Measurements from ENCODE around the gene SDC3. TPM values are rescaled to one million over a fixed set of nuclear protein-coding genes. Genes with fewer than 3 reads are reported as not detected.

Gene SDC3
- total RNA-seq, 1 donor from 2014 or later, result 79.5 TPM

DNA sequence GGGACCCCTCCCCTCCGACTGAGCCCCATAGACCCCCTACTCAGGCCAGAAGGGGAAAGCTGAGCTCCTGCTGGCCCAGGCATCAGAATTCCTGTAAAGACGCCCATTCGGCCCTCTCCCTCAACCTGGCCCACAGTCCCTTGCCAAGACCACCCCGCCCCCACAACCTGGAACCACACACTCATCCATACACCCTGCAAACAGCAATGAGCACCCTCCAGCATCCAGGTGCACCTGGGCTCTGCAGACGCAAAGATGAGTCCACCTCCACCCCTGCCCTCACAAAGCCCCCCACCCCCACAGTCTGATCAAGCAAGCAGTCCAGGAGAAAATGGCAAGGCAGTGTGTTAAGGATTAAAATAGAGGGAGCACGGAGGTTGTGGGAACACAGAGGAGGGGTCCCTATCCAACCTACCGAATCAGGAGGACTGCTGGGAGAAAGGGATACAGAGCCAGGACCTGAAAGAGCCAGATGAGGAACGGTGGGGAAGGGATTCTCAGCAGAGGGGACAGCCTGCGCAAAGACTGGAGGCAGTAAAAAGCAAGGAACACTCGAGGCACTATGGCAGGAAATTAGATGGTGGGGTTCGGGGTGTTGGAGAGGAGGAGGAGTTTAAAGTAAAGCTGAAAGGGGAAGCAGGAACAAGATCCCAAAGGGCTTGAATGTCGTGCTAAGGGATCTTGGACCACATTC lies 83.7 kb downstream of the SDC3 start:
- DNase-seq (ENCODE audit: extremely low read depth, low read depth, low spot score), result no peak

DNA sequence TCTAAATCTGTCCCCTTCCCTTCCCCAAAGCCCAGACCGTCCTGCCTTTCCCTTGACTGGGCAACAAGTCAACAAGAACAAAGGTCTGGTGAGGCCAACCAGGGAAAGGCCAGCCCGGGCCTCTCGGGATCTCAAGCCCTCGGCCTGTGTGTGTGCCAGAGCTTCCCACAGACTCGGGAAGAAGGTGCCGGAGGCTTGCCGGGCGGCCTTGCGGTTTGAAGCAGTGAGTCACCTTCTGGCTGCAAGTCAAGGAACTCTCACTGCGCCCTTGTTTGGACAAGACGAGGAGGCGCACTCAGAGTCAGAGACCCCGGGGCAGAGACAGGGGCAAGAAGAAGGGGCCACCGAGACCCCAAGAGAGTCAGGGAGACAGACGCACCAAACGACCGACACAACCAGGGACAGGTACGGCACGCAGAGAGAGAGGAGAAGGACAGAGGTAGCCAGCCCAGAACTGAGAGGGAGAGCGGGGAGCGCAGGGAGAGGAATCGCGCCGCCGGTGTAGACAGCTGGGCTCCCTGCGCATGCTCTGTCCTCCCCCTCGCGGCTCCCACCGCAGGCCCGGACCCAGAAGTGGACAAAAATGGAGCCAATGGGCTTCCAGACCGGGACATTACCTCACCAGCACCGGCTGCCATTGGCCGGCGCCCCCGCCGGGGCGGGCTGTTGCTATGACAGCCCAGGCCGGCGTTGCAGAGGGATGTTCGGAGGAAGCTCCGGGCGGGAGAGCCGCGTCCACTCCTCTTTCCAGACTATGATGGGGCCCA lies 84.4 kb downstream of the SDC3 start:
- DNase-seq (ENCODE audit: extremely low read depth, low read depth, low spot score), result peak; percentile 87

DNA sequence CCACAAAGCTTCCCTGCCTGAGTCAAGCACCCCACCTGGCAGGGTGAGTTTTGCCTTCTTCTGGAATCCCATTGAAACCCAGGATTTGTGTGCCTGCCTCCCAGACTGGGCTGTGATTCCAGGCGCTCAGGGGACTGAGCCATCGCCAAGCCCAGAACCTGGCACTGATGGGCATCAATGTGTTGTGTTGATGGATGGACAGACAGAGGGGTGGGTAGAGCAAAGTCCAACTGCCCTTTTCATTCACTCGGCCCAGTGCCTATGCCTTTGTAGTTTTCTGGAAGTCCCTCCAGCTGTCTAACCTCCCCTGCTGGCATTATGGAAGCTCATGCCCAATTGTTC lies 85.0 kb downstream of the SDC3 start:
- no peak for DNase-seq (ENCODE audit: extremely low read depth, low read depth, low spot score)

DNA sequence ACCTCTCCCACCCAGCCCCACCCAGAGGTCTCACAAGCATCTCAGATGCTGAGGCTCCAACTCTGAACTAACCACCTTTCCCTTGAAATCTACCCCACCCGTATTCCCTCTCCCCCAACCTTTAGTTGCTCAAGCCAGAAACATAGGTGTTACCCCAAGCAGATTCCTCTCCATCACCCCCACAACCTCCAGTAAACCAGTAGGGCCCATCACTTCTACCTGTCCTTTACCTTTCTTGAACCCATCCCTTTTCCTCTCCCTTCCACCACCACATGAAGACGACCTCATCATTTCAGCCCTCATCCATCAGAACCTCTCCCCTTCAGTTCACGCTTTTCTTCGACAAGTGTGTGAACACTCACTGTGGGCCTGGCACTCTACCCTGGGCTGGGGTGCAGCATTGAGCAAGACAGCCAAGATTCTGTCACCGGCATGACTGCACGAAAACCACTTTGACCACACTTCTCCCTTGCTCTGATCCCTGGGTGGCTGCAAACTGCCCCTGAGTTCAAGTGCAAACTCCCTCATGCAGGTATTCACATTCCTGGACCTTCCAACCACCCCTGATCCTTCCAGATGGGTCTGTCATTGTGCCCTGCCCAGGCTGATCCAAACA lies 85.5 kb downstream of the SDC3 start:
- DNase-seq (ENCODE audit: extremely low read depth, low read depth, low spot score), result no peak

DNA sequence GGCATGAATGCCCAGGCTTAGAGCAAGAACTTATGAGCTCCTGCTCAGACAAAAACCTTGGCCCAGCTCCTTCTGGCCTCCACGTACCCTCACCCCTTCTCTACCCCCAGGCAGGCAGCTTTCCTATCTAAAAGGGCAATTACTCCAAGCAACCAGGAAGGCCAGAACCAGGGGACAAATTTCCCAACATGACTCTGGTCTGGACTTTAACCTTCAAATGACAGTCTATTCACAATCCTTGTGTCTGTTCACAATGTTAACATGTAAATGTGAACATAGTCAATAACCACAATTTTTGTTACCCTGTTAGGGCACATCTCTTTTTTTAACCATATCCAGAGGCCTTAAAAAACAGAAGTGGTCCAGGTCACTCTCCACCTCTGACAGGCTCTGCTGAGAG lies 86.6 kb downstream of the SDC3 start:
- no peak for DNase-seq (ENCODE audit: extremely low read depth, low read depth, low spot score)

DNA sequence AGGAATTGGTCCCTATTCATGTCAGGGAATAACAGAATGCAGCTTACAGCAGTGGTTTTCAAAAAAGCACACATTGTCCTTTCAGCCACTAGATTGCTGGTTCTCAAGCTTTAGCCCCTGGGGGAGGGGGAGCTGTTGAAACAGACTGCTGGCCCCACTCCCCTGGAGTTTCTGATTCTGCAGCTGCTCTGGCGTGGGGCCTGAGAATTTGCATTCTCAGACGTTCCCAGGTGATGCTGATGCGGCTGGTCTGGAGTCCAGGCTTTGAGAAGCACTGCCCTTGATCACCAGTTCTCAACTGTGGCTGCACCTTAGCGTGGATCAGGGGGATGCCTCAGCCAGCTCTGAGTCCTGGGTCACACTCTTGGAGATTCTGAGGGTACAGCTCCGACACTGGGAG lies 88.3 kb downstream of the SDC3 start:
- no peak for DNase-seq (ENCODE audit: extremely low read depth, low read depth, low spot score)

Other genes starting within 250 kb of the SDC3 start
- not detected in 2 replicates for gene MATN1, start 185.2 kb downstream of the SDC3 start, total RNA-seq
- gene LAPTM5, start 151.0 kb downstream of the SDC3 start, total RNA-seq, result 82.2 and 132 TPM in 2 replicates
- gene PUM1, start 157.0 kb upstream of the SDC3 start, total RNA-seq, result 64.3 and 74.7 TPM in 2 replicates

Measured in glomerular endothelial cell (primary cell).